Measurements from ENCODE around the gene DRC1. TPM values are rescaled to one million over a fixed set of nuclear protein-coding genes. Genes with fewer than 3 reads are reported as not detected.

Gene DRC1
- total RNA-seq, 4 donors from 2014 or later = not detected

DNA sequence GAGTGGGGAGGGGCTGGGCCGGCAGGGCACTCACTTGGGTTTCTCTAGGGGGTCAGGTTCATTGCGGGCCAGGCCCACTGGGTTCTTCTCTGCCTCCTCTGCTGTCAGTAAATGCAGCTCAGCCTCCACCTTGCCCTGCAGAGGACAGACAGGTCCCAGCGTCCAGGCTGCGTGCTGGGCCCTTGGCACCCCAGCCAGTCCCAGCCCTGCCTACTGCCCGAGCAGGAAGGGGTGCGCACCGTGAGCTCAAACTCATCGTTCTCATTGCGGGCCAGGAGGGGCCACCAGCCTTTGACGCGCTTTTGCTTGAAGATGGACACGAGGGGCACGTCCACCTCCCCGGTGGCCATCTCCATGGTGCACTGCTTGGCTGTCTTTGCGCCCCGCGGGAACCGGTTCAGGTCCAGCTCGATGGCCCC, 58.9 kb downstream of the DRC1 start:
- TF ChIP-seq, protein P1, sequence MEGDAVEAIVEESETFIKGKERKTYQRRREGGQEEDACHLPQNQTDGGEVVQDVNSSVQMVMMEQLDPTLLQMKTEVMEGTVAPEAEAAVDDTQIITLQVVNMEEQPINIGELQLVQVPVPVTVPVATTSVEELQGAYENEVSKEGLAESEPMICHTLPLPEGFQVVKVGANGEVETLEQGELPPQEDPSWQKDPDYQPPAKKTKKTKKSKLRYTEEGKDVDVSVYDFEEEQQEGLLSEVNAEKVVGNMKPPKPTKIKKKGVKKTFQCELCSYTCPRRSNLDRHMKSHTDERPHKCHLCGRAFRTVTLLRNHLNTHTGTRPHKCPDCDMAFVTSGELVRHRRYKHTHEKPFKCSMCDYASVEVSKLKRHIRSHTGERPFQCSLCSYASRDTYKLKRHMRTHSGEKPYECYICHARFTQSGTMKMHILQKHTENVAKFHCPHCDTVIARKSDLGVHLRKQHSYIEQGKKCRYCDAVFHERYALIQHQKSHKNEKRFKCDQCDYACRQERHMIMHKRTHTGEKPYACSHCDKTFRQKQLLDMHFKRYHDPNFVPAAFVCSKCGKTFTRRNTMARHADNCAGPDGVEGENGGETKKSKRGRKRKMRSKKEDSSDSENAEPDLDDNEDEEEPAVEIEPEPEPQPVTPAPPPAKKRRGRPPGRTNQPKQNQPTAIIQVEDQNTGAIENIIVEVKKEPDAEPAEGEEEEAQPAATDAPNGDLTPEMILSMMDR (IDR thresholded peaks at IDR 0.05) = no peak
- no peak for TF ChIP-seq POLR2A (IDR thresholded peaks at IDR 0.05)
- Histone ChIP-seq H3K36me3 (no peaks in the 10 kb centered on the region), H3K27me3 (no peaks in the 10 kb centered on the region), H3K4me3 (no peak overlapping the region), H3K27ac (no peak overlapping the region), H3K4me1 (peaks cover 0 to 15% (median 4%) of the 10 kb centered on the region in 4 donors), H3K9me3 (no peaks in the 10 kb centered on the region)
- DNase-seq = no peak

DNA sequence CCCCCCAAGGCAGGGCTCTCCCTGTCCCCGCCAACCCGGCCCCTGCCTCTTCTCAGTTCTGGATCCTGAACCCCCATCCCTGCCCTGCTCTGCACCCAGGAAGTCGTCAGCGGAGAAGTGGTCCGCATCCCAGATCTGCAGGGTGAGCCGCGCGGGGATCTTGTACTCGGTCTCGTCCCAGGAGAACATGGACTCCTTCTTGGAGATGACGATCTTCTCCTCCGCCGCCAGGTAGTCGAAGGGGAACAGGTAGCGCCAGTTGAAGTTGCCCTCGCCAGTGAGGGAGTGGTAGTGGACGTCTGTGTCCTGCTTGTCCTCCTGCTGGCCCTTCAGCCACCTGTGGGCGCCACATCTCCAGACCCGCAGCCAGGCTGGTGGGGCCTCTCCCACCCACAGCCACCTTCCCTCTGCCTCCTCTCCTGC, 59.9 kb downstream of the DRC1 start:
- no peak for TF ChIP-seq POLR2A (IDR thresholded peaks at IDR 0.05)
- TF ChIP-seq, protein P1 (IDR thresholded peaks at IDR 0.05) = no peak
- Histone ChIP-seq H3K27ac (no peak overlapping the region), H3K9me3 (no peaks in the 10 kb centered on the region), H3K4me1 (peaks cover 0 to 6% (median 3%) of the 10 kb centered on the region in 4 donors), H3K36me3 (no peaks in the 10 kb centered on the region), H3K27me3 (no peaks in the 10 kb centered on the region), H3K4me3 (no peak overlapping the region)
- DNase-seq = no peak

DNA sequence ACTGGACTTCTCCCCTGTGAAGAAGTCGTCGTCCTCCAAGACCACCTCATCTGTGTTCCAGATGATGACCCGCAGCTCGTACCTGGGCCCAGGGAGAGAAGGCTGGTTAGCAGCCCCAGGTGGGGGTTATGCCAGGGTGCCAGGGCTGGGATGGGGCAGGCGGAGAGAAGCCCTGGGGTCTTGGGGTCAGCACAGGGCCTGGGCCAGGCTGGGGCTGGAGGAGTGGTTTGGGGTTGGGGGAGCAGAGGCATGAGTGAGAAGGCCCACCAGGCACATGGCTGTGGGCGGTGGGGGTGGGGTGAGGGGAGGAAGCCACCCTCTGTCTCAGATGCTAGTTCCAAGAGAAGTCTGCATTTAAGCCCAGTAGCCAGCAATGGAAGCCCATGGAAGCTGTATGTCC, 60.4 kb downstream of the DRC1 start:
- TF ChIP-seq POLR2A (IDR thresholded peaks at IDR 0.05) = no peak
- TF ChIP-seq, protein P1 (IDR thresholded peaks at IDR 0.05) = no peak
- no peak for DNase-seq
- H3K4me3 ChIP-seq = no peak overlapping the region

DNA sequence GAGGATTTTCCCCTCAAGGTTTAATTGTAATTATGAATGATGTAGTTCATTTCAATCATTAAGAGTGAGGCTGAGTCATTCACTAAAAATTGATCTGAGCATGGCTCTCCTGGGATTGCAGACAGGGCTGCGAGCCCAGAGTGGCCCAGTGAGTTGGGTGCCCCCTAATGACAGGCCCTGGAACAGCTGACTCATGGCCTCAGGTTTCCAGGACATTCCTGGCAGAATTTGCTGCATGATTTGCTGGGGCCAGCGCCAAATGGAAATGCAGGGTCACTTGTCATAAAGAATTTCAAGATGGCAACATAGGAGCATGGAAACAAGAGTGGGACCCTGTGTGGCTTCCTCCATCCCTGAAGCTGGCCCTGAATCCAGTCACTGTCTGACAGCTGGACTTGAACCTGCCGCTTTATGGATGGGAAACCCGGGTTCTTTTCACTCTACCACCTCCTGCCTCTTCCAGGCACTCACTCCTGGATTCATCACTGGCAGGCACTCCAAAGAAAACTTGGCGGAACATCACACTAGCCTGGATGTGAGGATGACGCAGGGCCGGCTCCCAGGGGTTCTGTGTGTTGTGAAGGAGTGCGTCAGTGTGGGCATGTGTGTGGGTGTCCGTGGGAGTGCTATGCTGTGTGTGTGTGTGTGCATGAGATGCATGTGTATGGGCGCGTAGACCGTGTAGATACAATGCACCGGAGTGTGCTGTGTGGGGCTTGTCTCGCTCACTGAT, 61.0 kb downstream of the DRC1 start:
- peak in 2 of 3 donors; percentile 66 to 73 for DNase-seq
- TF ChIP-seq POLR2A (IDR thresholded peaks at IDR 0.05) = no peak
- TF ChIP-seq, protein P1 (IDR thresholded peaks at IDR 0.05) = peak in 4 of 6 experiments; percentile 31 to 72 (median 63)
- Histone ChIP-seq H3K27me3 (no peaks in the 10 kb centered on the region), H3K4me3 (no peak overlapping the region), H3K9me3 (no peaks in the 10 kb centered on the region), H3K4me1 (no peaks in the 10 kb centered on the region), H3K27ac (no peak overlapping the region), H3K36me3 (no peaks in the 10 kb centered on the region)

More for the DNA sequence above, 60.4 kb downstream of the DRC1 start:
- Histone ChIP-seq H3K9me3 (no peaks in the 10 kb centered on the region), H3K4me1 (peaks cover 0 to 2% (median under 1%) of the 10 kb centered on the region in 4 donors), H3K27me3 (no peaks in the 10 kb centered on the region), H3K27ac (no peak overlapping the region), H3K36me3 (no peaks in the 10 kb centered on the region)

DNA sequence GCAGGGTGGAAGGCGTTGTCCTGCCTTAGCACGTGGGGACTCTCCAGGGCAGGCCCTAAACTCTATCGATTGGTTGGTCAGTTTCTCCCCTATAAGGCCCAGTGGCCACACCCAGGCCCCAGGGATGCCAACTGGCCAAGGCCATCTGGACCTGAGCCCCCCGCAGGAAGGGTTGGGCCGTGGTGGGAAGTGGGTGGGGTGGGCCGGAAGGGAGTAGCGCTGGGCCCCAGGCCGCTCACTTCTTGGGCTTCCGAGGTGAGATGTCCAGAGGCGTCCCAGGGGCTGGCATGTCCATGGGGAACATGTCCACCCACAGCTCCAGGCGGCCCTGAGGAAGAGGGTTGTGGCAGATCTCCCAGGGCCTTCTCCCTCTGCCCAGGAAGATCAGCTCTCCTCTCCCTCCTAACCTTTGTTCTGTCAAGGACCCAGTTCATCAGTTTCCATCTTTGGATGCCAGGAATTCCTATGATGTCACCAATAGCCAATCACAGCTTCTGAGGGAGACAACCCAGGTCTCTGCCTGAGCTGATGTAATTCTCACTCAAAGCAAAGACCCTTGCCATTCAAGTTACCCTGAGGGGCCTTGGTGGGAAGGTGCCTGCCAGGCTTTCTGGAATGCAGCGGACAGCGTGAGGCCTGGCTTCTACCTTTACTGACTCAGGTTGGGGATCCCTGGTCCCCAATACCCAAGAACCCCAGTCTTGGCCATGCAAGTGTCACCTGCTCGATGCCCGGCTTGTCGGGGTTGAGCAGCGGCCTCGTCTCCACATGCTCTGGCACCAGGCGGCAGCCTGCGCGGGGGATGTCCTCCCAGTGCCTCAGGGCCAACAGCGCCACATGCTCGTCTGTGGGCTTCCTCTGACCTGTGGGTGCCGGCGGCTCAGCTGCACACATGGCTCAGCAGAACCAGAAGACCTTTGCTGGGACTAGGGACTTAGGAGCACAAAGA, 61.8 kb downstream of the DRC1 start:
- H3K4me1 ChIP-seq = no peaks in the 10 kb centered on the region
- no peak overlapping the region for H3K4me3 ChIP-seq
- H3K27me3 ChIP-seq = no peaks in the 10 kb centered on the region
- no peaks in the 10 kb centered on the region for H3K36me3 ChIP-seq
- H3K9me3 ChIP-seq = no peaks in the 10 kb centered on the region
- TF ChIP-seq POLR2A (IDR thresholded peaks at IDR 0.05) = no peak
- TF ChIP-seq, protein P1 (IDR thresholded peaks at IDR 0.05) = no peak
- no peak for DNase-seq
- H3K27ac ChIP-seq = no peak overlapping the region
